LHCN-M2 (cell line): ENCODE measurements around the gene ZNF692. TPM values are rescaled to one million over a fixed set of nuclear protein-coding genes. Genes with fewer than 3 reads are reported as not detected.

Experiments used
- DNase-seq: peaks from one replicate; pipeline ENCODE4 v3.0.0-alpha.2; 2012; ENCODE audit warnings: low read depth
- total RNA-seq: library from RNA; depleted of rRNA; stranded (reverse); fragments of >200 nt; gene quantifications from 2 replicates; pipeline ENCODE4 v1.2.3, GENCODE V29; 2014

ZNF692 gene
- total RNA-seq, 1 experiment from 2014 or later, result 44.8 TPM

DNA sequence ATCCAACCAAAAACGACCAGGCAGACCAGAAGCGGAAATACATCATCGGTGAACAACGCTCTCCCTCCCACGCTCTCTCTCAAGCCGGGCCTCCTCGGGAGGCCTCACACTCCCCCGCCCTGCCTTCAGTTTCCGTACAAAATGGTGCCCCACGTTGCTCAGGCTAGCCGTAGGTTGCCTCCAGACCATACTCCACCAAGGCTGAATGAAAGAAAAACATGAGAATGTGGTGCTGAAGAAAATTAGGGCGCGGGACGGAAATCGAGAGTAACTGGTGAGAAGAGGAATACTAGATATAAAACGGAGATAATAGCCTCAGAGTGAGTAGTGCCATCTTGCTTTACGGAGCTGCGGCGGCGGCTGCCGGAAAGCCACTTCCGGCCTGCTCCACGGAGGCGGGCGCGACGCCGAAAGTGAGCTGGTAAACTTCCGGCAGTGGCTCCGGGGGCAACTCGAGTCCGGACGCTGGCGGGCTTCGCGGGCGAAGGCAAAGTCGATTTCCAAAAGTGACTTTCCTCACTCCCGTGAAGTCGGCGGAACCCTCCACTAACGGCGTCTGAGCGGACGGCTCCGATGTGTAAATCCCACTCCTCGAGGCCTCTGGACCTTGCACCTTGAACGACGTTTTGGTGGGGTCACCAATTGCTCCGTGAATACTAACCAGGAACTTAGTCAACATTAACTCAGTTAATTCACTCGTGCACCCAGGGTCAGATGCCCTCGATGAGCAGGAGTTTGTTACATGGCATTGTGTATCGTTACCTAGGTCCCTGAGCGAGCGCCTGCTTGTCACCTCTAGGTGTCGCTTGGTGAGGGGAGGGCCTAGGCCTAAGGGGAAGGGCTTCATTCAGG, 32.8 kb downstream of the ZNF692 start, which contains the start of gene SH3BP5L:
TSS of gene SH3BP5L (minus strand) at position 7 of the 852 bp plus-strand sequence. CDS start 980 bp downstream, outside the sequence.
- peak; percentile 93 for DNase-seq

DNA sequence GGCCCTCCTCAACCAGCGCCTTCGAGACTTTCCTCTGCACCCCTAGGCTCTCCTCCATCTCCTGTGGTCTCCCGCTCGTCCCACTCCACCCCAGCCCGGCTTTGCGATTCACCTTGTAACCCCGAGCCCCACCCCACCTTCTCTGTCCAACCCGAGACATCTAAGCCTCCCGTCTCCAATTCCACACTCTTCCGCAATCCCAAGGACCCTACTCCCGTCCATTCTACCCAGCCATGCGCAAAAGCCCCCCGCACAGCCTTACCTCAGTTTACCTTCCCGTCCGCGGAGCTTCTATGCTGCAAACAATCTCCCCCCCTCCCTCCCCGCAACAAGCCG, 33.3 kb downstream of the ZNF692 start:
- no peak for DNase-seq

DNA sequence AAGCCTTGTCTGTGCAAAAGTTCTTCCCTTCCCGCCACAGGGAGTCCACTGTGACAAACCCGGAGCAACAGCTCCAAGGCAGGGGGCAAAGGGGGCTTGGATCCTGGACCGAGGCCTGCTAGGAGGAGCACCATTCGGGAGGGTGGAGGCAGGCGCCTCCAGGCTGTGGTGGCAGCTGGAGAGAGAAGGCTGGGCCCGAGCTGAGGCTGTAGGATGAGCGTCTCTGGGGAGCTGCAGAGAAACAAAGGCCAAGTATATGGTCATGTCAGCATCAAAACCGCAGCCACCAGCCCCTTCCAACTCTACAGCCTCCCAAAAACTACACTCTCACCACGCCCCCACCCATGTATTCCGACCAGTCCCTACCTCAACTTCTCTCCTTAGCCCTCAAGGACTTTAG, 33.7 kb downstream of the ZNF692 start:
- peak; percentile 30 for DNase-seq

DNA sequence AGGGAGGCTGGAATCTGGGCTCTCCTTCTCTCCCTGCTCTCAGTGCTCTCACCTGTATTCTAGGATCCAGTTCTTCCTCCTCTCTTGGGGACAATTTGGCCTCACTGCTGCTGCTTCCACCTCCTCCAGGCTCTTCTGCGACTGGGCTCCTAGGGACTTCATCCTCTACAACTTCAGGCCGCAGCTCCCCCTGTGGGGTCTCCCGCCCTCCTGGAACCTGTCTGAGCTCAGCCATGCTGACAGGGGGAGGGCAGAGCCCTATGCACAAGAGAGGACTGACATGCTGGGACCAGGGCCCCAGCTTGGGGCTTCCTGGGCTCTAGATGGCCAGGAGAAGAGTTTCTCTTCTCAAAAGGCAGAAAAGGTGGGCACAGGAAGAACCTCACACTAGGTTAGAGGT, 34.2 kb downstream of the ZNF692 start:
- DNase-seq, result no peak

DNA sequence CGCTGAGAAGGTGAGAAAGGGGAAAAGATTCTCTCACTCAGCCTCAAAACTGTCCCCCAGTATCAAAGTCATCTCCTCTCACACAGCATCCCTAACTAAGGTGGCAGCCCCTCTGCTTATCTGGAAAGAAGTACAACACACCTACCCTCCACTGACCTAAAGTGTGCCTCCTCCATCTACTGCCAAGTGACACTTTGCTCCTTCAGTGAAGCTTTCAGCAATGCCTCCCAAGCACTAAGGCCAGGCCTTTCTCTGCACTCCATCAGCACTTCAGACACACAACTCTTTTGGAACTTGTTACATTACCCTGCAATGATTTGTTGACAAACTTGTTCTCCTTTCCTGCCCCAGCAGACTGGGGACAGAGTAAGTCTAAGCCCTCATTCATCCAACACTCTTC, 34.6 kb downstream of the ZNF692 start:
- DNase-seq, result no peak

DNA sequence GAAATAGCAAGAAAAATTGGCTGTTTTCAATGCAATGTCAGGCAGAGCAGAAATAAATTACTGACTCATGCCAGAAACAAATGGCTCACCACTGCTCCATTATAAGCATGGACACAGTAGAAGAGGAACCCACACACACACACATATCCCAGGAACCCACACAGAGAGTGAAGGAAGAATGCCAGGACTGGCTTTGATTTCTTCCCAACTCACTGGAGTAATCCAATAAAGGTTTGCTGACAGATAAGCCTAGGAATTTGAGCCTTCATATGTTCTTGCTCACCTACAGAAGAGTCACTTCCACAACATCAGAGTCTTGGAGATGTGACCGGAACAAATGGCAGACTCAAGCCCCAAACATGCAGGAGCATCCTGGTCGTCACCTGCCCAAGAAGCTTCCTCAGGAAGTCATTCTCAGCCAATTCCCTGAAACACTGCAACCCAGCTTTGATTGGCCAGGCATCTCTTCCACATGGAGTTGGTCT, 35.3 kb downstream of the ZNF692 start:
- DNase-seq, result peak; percentile 64

DNA sequence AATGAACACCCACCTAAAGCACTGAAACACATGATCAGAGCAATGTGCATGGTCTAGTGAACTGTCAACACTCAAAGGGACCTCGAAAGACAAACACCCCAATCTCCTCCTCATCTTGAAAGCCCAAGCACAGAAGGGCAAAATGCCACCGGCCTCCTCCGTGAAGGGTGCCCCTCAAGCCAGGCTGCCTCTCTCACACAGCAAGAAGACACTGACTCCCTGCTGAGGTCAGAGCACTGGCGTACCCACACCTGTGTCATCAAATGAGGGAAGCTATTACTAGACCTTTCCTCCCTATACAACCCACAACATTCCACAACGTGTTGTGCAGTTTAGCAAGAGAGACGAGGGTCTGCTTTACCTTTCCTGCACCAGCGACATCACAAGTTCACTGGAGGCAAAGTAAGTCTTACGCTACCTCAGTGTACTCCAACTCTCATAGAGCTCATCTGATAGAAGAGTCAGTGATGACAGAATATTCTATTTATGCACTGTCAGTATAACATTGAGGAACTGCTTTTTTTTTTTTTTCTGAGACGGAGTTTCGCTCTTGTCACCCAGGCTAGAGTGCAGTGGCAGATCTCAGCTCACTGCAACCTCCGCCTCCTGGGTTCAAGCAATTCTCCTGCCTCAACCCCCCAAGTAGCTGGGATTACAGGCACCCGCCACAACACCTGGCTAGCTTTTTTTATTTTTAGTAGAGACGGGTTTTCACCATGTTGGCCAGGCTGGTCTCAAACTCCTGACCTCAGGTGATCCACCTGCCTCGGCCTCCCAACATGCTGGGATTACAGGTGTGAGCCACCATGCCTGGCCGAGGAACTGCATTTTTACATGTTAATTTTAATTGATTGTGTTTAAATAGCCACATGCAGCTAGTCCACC, 36.5 kb downstream of the ZNF692 start:
- no peak for DNase-seq

DNA sequence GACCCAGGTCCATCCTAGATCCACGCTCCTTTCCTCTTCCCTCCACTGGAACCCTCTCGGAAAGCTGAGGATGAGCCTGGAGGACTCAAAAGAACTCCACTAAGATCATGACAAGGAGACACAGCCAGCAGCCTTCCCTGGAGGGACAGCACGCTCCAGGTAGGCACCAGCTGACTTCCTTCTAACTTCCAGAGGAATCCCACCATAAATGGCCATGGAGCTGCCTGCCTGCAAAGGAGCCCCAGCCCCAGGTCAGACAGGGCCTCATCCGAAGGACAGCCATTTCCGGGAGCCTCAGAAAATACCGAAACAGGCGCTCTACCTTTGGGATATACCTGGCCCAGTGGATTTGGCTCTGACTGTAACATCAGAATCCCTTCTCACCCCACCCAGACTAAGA, 37.2 kb downstream of the ZNF692 start:
- DNase-seq, result no peak

DNA sequence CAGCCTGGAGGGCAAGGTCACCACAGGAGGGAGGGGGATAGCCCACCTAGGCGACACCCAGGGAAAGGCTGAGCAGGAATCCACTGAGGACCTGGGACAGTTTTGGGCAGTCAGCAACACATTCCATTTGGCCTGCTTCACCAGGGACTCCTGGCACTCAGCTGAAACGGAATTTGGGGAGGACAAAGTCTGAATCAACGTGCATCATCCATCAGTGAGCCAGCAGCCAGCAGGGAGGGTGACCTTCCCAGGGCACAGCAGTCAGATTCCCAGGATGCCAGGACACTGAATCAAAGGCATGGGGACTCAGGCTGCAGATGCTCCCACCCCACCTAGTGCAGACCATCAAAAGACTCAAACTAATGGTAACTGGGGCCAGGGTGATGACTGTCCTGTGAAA, 37.8 kb downstream of the ZNF692 start:
- peak; percentile 82 for DNase-seq

DNA sequence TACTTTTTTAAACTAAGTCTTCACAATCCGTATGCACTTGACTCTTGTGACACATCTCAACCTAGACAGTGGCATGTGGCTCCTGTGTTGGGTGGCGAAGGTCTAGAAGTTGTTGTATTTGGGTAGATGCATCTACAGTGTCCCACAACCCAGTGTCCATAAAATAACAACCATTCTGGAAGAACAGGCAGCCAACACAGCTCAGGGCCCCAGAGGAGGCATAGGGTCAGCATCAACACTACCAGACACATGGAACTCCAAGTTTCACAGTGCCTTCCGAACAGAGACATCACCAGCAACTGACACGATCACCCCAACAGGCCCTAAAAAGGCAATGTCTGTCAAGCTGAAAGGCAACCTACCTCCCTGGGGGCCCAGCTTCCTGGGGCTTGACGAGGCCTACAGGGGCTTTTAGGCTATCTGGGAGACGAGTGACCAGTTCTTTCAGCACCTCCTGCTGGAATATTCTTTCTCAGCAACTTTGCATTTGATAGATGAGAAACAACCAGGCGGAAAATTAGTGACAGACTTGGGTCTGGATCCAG, 38.8 kb downstream of the ZNF692 start:
- no peak for DNase-seq

DNA sequence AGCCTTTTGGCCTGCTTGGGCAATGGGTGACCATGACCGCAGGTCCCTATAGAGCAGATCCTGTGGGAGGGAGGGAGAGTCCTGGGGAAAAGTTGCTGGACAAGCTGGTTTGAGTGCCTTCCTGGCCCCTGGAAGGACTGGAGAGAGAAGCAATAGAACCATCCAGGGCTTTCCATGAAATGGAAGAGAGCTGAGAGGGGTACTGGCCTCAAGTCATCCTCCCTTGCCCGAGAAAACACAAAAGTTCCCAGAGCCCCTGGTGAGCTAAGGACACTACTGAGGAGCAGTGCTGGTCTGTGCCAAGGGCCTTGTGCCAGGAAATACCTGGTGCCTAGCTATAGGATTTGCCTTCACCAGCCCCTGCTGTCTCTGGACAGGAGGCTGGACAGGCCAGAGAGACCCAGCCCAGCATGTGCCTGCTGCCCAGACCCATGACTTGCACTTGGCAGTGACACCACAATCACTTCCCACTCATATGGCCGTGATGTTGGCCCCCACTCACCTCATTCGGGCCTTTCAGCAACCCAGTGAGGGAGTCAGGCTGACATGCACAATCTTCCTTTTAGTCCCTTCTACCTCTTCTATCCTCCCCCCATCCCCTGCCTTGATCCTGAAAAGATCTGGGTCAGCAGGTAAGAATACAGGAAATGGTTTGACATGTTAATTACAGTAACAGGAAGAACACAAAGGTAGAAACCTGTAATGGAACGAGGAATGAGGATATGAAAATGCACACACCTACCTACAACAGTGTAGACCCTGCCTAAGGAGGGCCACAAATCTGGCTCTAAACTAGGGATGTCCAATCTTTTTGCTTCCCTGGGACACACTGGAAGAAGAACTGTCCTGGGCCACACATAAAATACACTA, 40.1 kb downstream of the ZNF692 start:
- no peak for DNase-seq

DNA sequence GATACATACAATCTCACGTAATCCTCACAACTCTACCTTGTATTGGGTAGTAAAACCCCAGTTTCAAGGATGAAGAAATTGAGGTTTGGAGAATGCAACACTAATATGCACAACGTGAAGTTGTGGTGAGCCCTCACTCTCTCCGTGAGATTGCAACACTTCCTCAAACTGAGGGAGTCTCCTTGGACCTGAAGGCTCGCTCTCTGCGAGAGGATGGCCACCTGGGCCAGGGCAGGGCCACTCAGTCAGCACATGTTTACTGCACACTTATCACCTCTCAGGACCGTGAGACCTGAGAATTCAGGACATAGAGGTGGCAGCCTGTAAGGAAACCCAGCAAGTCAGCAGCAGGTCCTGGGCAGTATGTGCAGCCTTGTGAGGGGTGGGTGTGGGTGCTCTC, 41.8 kb downstream of the ZNF692 start:
- DNase-seq, result no peak

DNA sequence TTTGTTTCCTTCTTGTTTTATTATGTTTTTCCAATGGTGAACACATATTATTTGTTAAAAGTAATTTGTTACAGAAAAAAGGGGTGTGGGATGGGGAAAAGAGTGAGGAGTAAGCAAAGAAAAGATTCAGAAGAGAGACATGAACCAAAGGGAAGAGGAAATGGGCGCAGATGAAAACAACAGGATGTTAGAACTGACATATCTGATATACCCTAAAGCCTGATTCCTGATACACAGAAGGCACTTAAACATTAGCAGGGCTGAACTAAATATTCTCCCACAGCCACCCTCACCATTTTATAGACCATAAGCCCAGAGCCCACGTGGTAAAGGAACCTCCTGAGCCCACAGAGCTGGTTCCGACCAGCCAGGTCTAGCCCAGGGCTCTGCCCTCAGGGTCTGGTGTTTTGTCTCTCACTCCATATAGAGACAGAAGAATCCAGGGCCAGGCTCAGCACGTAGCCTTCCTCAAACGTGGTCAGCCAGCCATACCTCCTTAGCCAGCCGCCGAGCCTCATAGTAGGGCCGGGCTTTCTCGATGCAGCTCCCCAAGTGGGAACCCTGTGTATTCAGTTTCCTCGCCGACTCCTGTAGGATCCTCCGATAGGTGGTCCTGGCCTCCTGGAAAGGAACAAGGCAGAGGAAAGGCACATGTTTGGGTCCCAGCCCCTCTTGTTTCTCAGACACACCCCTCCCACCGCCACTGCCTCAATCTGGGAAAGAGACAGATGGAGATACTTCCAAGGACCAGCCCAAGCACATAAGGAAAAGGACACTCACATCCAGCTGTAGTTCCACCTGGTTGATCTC, 42.6 kb downstream of the ZNF692 start:
- no peak for DNase-seq

DNA sequence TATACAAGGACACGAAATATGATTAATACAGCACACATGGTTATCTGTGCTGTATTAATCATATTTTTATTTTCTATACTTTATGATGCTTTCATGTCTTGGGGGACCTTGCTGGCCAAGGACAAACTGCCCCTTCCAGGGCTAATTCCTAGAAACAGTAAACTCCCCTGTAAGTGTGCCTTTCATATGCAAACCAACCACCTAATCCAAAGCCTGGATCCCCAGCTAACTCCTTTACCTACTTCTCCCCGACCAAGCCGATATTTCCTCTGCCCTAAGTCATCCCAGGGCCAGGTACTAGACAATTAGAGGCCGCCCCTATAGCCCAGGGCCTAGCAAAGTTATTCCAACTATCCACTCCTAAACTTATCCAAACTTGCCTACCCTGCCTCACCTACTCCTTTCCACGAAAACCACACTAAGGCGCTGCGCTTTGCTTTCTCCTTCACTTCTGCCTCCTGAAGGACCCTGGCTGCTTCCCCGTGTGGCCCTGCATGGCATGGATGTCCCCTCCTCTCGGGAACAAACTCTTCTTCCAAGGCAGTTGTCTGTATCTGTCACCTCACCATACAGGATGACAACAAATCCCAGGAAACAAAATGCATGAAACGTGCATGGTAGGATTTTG, 43.4 kb downstream of the ZNF692 start:
- no peak for DNase-seq

DNA sequence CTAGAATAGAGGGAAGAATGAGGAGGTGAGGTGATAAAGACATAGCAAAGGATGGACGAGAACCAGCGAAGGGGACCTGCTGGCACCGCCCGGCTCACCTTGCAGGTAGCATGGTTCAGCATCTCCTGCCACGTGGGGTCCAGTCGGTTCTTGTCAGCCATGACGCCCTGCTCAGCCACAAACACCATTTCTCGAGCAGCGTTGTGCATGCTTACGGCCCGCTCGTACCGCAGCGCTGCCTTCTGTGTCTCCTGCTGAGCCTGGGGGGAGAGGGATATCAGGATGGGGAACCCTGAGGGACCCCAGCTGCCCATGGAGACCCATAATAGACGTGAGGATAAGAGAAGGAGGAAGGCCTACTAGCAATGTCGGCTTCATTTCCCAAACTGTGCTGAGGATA, 44.5 kb downstream of the ZNF692 start:
- DNase-seq, result no peak

DNA sequence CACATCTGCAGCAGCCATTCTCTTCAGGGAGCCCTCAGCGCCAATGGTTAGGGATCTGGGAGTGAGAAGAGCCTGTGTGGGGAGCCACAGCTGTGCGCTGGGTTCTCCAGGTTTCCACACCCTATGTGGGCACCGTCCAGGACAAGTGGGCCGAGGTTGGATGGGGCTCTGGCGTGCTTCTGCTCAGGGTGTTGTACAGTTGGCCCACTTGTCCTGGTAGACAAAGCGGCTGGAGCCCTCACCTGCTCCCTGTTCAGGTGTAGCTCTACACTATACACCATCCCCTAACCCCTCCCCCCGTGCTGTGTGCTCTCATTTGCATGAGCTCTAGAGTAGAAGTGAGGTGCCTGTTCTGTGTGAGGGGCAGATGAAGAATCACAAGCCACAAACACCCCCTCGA, 45.3 kb downstream of the ZNF692 start:
- DNase-seq, result no peak

DNA sequence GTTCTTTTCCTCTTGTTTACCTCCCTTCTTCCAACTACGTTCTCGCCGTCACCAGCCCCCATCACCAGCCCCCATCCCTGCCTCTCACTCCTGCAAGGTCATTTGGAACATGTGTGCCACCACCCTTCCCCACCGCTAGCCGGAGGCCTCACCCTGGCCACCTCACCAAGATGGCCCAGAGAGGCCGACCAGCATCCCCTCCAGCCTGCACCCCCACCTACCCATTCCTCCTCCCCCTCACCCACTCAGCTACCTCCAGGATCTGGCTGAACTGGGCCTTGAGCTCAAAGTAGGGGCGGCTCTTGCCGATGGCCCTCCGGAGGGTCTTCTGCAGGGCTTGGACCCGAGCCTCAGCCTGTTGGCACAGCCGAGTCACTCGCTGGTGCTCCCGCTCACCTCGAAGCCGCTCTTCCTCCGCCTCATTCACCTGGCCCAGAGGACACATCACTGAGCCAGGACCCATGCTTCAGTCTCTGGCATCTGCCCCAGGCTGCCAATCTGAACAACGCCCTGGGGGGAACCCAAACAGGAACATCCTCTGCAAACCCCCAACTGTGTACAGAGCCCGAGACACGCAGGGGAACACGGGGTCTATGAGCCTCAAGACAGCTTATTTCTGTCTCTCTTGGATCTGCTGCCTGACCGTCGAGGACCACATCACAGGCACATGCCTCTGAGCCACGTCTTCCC, 46.0 kb downstream of the ZNF692 start:
- no peak for DNase-seq

DNA sequence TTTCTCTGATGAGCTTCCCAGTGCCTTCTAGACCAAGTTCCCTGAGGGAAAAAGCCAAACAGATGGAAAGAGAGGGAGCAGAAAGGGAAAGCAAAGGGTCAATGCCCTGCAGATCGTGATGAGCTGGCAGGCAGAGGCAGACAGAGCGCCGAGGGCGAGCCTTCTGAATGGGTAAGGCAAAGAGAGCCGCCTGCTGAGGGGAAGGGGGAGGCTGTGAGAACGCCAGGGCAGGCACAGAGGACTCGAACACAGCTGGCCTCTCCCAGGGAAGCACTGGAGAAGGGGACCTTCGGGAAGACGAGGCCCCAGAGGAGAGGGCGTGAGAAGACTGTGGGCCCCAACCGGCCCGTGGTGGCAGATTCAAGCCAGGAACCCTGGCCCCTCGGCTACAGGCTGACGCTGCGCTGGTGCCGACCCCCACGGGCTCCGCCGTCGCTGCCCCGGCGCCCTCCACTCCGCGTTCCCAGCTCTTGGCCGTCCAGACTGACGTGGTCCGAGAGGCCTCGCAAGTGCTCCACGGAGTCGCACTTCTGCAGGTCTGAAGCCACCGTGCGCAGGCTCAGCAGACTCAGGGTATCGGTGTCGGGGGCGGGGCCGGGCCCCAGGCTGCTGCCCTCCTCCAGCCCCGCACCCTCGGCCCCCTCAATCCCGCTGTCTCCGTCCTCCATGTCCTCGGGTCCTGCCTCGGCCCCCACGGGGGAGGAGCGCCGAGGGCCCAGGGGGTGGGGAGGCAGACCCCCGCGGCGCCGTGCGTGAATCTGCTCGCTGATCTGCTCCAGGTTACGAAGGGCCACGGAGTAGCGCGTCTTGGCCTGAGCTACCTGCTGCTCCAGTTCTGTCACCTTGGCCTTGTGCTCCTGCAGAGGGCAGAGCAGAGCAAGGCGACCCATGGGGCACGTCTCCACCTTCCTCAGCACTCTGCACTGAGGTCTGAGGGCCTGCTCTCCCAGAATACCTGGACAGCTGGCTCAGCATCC, 47.1 kb downstream of the ZNF692 start:
- no peak for DNase-seq
